ENCODE measurements around the gene IRGC.

IRGC gene

GRCh38 chr19:43697295-43697694 is 18.6 kb upstream of the IRGC start:
- POLR2A ChIA-PET: interaction anchor here (1.3 kb wide), 1 partner anchor 10 kb away, joined by 3 read pairs; no protein-coding TSS in a partner anchor
- 0 out of 2 replicates have a peak, but pooled peaks cover 2% of the 10 kb centered on the region for H3K9me3 ChIP-seq (ENCODE audit: control insufficient read depth, insufficient read depth, low read depth, low read length)
- H3K4me3 ChIP-seq (ENCODE audit: low read depth, low read length): no peak overlapping the region
- peaks cover under 1% of the 10 kb centered on the region; the same call in 1 of the 2 replicates for H3K4me1 ChIP-seq (ENCODE audit: control insufficient read depth, insufficient read depth, low read length)
- CTCF ChIA-PET: interaction anchor here (0.7 to 1.7 kb wide), 4 partner anchors 9 to 48 kb away, joined by 3 to 4 read pairs (median 3); partner anchors contain the start of gene IRGC
- TF ChIP-seq ZNF792 (tag by site-specific recombination; IDR thresholded peaks at IDR 0.05): no peak
- TF ChIP-seq ZNF391 (tag by site-specific recombination; IDR thresholded peaks at IDR 0.05; ENCODE audit: borderline replicate concordance, low read depth): peak; percentile 49; the same call in 1 of the 2 replicates
- TF ChIP-seq SCRT1 (tag by site-specific recombination; IDR thresholded peaks at IDR 0.05; ENCODE audit: borderline replicate concordance): peak; percentile 58; the same call in 1 of the 2 replicates
- TF ChIP-seq, protein P1, sequence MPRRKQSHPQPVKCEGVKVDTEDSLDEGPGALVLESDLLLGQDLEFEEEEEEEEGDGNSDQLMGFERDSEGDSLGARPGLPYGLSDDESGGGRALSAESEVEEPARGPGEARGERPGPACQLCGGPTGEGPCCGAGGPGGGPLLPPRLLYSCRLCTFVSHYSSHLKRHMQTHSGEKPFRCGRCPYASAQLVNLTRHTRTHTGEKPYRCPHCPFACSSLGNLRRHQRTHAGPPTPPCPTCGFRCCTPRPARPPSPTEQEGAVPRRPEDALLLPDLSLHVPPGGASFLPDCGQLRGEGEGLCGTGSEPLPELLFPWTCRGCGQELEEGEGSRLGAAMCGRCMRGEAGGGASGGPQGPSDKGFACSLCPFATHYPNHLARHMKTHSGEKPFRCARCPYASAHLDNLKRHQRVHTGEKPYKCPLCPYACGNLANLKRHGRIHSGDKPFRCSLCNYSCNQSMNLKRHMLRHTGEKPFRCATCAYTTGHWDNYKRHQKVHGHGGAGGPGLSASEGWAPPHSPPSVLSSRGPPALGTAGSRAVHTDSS (tag by site-specific recombination; IDR thresholded peaks at IDR 0.05): no peak
- peak; percentile 89 for TF ChIP-seq SCRT2 (tag by site-specific recombination; IDR thresholded peaks at IDR 0.05)
- H3K27ac ChIP-seq (ENCODE audit: extremely low read depth, low read depth, low read length): no peak overlapping the region
- no peaks in the 10 kb centered on the region; a peak in 1 of 3 replicates for H3K36me3 ChIP-seq (ENCODE audit: control insufficient read depth in 2 of 2, insufficient read depth in 1 of 2, low read length in 2 of 2)

DNA sequence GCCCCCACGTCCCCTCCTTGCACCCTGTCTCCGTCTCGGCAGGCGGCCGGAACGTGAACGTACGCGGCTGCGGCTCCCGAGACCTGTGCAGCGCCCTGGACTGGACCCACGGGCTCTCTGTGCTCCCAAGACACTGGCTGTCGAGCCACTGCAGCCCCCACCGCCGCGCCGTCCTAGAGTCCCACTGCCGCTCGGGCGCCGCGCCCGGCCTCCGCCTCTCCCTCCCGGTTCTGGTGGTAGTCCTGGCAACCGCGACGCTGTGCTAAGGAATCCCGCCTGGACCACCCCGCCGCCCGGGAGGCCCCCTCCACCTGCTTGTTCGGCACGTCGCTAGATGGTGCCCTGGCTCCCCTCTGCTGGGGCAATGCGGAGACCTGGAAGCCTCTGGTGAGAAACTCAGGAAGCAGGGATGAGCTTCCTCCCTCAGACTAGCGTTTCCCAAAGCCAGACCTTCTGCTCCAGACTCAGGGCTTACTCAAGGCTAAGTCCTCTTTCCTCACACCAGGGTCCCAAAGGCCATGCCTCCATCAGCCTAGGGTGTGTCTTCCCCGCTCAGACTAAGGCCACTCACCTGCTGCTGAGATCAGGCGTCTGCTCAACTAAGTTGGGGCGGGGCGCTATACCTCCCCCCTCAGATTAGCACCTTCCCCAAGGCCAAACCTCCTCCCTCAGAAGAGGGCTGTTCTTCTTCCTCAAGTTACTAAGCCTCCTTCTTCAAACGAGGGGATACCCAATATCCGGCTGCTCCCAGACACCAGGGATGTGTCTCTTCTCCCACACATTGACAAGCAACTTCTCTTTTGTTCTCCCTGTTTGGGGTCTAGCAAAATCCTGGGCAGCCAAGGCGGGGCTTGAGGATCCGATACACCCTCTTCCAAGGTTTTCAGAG is 16.1 kb upstream of the IRGC start:
- ChIA-PET CTCF (interaction anchor here (0.6 kb wide), 1 partner anchor 168 kb away, joined by 4 read pairs; no protein-coding TSS in a partner anchor), POLR2A (interaction anchor here (1.2 kb wide), 1 partner anchor 30 kb away, joined by 3 read pairs; the partner anchor contains the start of gene PLAUR)
- H3K9me3 ChIP-seq (ENCODE audit: control insufficient read depth, insufficient read depth, low read depth, low read length): 0 out of 2 replicates have a peak, but pooled peaks cover 2% of the 10 kb centered on the region
- H3K4me1 ChIP-seq (ENCODE audit: control insufficient read depth, insufficient read depth, low read length): peaks cover 12% of the 10 kb centered on the region
- peak; percentile 92 for TF ChIP-seq ZNF157 (tag by site-specific recombination; IDR thresholded peaks at IDR 0.05)
- TF ChIP-seq ZNF677 (tag by site-specific recombination; IDR thresholded peaks at IDR 0.05): no peak
- no peaks in the 10 kb centered on the region; a peak in 1 of 3 replicates for H3K36me3 ChIP-seq (ENCODE audit: control insufficient read depth in 2 of 2, insufficient read depth in 1 of 2, low read length in 2 of 2)
- no peak overlapping the region for H3K27ac ChIP-seq (ENCODE audit: extremely low read depth, low read depth, low read length)
- H3K4me3 ChIP-seq (ENCODE audit: low read depth, low read length): no peak overlapping the region

DNA sequence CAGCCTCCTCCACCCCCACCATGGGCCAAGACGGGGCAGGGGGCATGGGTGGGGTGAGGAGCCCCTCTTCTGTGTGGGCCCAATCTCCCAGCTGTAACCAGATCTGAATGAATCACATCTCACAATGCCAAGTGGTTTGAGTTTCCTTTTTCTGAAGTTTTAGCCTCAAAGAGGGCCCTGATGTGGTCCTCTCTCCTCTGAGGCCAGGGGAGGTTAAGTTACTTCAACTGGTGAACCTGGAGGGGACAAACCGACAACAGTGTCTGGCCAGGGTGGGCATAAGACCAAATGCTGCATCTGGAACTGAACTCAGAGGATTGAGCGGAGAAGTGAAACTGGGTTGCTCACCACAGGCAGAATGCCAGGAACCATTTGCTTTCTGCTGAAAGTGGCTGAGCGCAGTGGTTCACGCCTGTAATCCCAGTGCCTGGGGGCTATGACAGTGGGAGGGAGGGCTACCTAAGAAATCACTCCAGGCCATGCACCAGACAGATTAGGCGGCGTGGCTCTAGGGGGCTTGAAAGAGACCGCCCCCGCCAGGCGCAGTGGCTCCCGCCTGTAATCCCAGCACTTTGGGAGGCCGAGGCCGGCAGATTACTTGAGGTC is 15.4 kb upstream of the IRGC start:
- H3K9me3 ChIP-seq (ENCODE audit: control insufficient read depth, insufficient read depth, low read depth, low read length): 0 out of 2 replicates have a peak, but pooled peaks cover 2% of the 10 kb centered on the region
- H3K4me3 ChIP-seq (ENCODE audit: low read depth, low read length): no peak overlapping the region
- ChIA-PET CTCF (interaction anchor here (0.6 to 1.0 kb wide), 2 partner anchors 32 to 38 kb away, joined by 4 to 5 read pairs; no protein-coding TSS in a partner anchor), POLR2A (interaction anchor here (1.9 kb wide), 1 partner anchor 32 kb away, joined by 5 read pairs; no protein-coding TSS in a partner anchor)
- H3K4me1 ChIP-seq (ENCODE audit: control insufficient read depth, insufficient read depth, low read length): peaks cover 12% of the 10 kb centered on the region
- H3K27ac ChIP-seq (ENCODE audit: extremely low read depth, low read depth, low read length): no peak overlapping the region
- TF ChIP-seq ZNF423 (tag by site-specific recombination; IDR thresholded peaks at IDR 0.05): no peak
- TF ChIP-seq FEZF1 (tag by site-specific recombination; IDR thresholded peaks at IDR 0.05): peak; percentile 58; the same call in 1 of the 2 replicates
- no peak for TF ChIP-seq ZNF140 (tag by site-specific recombination; IDR thresholded peaks at IDR 0.05)
- TF ChIP-seq PRDM1 (tag by site-specific recombination; IDR thresholded peaks at IDR 0.05): peak; percentile 51
- no peak for TF ChIP-seq ZNF211 (tag by site-specific recombination; IDR thresholded peaks at IDR 0.05; ENCODE audit: low read depth)
- no peaks in the 10 kb centered on the region; a peak in 1 of 3 replicates for H3K36me3 ChIP-seq (ENCODE audit: control insufficient read depth in 2 of 2, insufficient read depth in 1 of 2, low read length in 2 of 2)

GRCh38 chr19:43704002-43704705 is 11.7 kb upstream of the IRGC start:
- ChIA-PET CTCF (interaction anchor here (0.9 to 2.1 kb wide), 7 partner anchors 17 to 109 kb away, joined by 3 to 8 read pairs (median 4); no protein-coding TSS in a partner anchor), POLR2A (interaction anchor here (0.5 to 1.9 kb wide), 4 partner anchors 13 to 36 kb away, joined by 3 to 9 read pairs (median 4); no protein-coding TSS in a partner anchor)
- no peak overlapping the region for H3K27ac ChIP-seq (ENCODE audit: extremely low read depth, low read depth, low read length)
- no peaks in the 10 kb centered on the region; a peak in 1 of 3 replicates for H3K36me3 ChIP-seq (ENCODE audit: control insufficient read depth in 2 of 2, insufficient read depth in 1 of 2, low read length in 2 of 2)
- peaks cover 12% of the 10 kb centered on the region for H3K4me1 ChIP-seq (ENCODE audit: control insufficient read depth, insufficient read depth, low read length)
- peaks cover 4% of the 10 kb centered on the region for H3K9me3 ChIP-seq (ENCODE audit: control insufficient read depth, insufficient read depth, low read depth, low read length)
- 0 out of 2 replicates have a peak, but pooled peaks have one; percentile 22 for TF ChIP-seq ZBTB48 (tag by site-specific recombination; IDR thresholded peaks at IDR 0.05)
- no peak for TF ChIP-seq ZNF202 (tag by site-specific recombination; IDR thresholded peaks at IDR 0.05; ENCODE audit: borderline replicate concordance)
- 0 out of 2 replicates have a peak, but pooled peaks have one; percentile 2 for TF ChIP-seq ZNF140 (tag by site-specific recombination; IDR thresholded peaks at IDR 0.05)
- TF ChIP-seq ZNF354C (tag by site-specific recombination; IDR thresholded peaks at IDR 0.05; ENCODE audit: borderline replicate concordance, low read depth): no peak
- no peak overlapping the region for H3K4me3 ChIP-seq (ENCODE audit: low read depth, low read length)
